Limb (tissue), 2 donors: Measurements from ENCODE around the gene SGF29.
"Not testable (repeated sequence)": the region's sequence is repeated elsewhere in the genome, so short reads cannot be mapped to it uniquely, and the experiment has no call there.

Source experiments
- DNase-seq, 2 donors: peaks; one replicate each; pipeline ENCODE4 v3.0.0-alpha.2; 2016; ENCODE audit errors: extremely low spot score in 2 of 2

The SGF29 gene

DNA sequence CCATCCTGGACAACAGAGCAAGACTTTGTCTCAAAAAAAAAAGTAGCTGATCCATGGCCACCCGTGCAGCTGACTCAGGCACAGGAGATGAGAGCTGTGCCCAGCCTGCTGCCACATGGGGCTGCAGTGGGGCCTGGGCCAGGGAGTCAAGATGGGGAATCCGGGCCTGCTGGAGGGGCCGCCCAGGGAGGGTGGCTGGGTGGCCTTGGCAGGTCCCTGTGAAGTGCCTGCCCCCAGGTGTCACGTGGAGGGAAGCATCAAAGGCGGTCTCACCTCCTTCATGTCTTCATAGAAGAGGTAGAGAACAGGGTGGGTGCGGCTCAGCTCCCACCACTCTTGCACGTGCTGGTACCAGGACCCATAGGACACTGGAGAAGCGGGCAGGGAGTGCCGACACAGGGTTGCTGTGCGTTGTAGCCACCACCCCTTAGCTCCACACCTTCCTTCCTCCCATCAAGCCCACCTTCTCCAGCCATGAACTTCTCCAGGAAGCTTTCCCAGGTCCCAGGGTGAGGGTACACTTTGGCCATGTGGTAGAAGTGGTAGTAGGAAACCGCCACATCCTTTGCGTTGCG is 39.3 kb downstream of the SGF29 start:
- DNase-seq, result no peak

DNA sequence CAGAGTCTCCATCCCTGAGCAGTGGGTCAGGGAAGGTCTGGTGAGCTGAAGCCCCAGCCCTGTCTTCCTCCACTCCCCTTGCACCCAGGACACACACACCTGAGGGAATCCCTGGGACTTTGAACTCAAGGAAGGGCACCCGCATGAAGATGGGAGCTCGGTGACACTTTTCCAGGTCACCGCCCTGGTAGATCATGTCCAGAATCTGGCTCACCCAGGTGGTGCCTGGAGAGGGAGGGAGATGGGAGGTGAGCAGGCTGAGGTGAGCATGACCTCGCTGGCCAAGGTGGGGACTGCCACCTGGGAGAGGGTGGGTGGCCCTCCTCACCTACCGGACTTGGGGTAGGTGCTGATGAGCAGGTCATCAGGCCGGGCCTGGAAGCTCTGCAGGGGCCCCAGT is 41.7 kb downstream of the SGF29 start:
- not testable (repeated sequence) for DNase-seq

DNA sequence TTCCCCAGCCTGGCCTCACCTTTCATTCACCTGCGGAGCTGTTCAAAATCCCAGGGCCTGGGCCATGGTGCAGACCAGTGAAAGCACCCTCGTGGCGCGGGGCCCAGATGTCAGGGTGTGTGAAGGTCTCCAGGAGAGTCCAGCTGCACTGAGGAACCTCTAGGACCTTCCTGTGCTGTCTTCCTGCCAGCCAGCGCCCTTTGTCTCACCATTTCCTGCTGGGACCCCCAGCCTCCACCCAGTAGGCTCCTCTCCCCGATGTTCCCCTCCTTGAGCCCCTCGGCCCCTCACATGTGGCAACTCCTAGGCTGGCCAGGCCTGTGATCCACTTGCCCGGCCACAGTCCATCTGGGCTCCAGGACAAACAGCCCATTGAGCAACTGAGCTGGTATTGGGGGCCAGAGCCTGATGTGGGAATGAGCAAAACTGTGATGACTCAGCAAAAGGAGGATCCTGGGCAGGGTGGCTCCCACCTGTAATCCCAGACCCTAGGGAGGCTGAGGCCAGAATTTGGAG is 42.5 kb downstream of the SGF29 start:
- no peak for DNase-seq

DNA sequence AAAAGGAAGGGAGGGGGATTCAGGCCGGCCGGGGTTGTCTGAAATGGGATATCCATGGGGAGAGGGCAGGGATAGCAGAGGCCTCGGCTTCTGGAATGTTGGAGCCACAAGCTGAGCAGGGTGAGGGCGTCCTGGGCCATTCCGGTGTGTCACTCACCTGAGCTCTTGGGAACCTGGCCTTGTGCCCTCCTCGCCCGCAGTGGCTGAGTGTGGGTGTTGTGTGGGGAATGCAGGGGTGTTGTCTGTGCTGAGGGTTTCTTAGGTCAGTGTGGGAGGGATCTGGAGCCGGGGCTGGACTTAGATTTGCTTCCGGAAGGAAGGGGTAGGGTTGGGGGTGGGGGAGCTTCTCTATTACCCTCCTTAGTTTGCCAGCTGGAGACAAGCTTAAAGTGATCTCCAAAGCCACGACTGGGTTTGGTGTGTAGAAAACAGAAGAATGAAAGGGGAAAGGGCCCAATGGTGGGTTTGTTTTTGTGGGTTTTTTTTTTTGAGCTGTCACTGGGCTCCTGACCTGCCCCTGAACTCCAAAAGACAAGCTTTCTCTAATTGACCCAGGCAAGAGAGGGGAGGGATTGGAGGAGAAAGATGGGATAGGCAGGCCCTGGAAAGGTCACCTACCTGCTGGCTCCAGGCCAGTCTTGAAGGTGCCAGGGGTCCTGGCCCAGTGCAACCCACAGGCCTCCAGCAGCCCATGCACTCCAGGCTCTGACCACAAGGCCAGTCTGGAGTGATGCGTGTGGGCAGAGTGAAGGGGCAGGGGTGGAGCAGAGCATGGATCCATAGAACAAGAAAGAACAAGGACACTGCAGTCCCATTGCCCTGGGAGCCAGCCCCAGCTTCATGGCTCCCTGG is 43.3 kb downstream of the SGF29 start, which contains the start of gene SULT1A2:
TSS of gene SULT1A2 (minus strand) at position 211 of the 852 bp plus-strand sequence. CDS start 1,120 bp downstream, outside the sequence.
- DNase-seq, result no peak

DNA sequence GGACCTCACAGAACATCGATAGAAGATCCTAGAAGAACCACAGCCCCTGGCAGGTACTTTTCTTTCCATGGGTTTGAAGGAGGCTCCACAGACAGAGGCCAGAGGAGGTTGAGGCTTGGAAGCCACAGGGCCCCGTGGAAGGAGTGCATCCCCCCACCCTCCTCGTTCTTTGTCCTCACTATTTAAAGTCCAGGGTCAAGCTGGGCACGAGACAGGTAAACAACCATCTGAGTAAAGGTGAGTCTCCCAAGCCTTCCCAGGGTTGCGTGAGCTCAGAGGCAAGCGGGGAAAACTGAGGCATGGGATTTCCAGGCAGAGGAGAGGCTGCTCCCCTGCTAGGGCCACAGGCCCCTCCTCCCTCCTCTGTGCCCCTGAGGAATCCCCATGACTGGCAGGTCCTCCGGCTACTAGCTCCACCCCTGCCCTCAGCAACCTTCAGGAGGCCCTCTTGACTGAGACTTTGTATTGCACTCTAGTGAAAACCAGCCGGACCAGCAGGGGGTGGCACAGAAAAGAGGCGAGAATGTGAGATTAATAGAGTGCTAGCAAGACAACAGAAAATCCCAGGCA is 44.1 kb downstream of the SGF29 start:
- DNase-seq, result no peak

DNA sequence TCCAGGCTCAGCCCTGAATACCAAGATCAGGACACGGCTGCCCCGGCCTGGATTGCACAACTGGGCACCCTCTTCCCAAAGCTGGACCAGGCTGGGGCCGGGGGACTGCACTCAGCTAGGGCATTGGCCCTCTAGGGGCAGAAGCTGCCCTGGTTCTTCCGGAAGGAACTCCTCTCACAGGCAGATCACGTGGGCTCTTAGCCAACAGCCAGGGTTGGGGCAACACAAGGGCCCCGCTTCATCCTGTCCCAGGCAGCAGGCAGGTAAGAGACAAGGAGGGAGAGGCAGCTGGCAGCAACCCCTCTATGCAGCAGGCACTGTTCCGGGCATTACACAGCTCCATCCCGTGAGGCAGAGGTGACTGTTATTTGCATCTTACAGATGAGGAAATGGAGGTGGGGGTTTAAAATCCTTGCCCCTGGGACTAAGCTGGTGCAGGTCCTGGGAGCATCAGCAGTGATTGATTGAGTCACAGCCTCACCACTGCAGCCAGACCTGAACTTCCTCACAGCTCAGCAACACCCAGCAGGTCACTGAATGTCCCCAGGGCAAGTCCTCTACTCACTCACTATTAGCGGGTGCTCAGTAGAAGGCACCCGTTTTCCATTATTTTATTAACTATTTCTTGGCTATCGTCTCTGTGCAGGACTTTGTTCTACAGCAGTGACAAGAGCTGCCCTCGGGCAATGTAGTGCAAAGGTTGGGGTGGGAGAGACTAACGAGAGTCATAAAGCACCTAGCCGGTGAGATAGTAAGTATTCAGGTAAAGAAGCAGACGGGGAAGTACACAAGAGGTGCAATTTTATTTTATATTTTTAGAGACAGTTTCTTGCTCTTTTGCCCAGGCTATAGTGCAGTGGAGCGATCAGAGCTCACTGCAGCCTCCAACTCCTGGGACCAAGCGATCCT is 45.9 kb downstream of the SGF29 start:
- DNase-seq, result not testable (repeated sequence)

DNA sequence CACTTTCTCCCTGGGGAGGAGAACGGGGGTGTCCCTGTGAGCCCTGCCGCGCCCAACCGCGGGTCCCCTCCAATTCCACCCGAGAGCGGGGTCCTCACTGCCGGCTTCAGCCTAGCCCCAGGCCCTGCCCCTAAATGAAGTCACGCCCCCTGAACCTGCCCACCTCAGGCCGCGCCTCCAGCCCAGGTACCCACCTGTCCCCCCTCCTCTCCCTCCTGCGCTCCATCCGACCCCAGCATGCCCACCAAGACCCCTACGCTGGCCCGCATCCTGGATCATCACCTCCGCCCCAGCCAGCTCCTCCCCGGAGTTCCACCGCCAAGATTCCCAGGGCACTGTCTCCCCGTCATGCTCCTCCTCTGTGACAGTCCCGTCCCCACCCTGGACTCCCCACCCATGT is 47.2 kb downstream of the SGF29 start:
- DNase-seq, result not testable (repeated sequence)

DNA sequence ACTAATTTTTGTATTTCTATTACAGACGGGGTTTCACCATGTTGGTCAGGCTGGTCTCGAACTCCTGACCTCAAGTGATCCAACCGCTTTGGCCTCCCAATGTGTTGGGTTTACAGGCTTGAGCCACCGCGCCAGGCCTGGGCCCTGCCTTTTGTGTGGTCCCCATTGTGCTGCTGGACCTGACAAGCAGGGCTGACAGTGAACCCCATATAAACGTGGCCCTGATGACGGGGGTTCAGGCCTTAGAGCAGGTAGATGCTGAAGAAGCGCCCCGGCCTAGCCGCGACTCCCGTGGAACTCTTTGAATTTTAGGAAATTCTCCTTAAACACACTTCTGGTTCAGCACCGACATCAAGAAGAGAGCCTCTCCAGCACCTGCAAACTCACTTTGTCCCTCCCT is 47.9 kb downstream of the SGF29 start:
- not testable (repeated sequence) for DNase-seq

DNA sequence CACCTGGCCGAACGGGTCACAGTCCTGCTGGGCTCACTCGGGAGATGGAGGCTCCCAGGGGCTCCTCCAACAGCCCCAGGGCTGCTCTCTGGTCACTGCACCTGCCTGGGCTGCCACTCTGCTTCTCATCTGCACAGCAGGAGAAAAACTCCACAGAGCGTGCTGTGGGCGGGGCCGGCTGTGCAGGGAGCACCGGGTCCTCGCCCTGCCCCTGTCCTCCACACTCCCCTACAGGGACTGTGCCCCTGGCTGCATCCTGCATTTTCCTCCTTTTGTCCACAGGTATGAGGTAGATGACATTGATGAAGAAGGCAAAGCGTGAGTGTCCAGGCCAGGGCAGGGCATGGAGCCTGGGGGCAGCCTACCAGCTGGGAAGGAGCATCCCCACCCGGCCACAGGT is 48.3 kb downstream of the SGF29 start:
- DNase-seq, result not testable (repeated sequence)

DNA sequence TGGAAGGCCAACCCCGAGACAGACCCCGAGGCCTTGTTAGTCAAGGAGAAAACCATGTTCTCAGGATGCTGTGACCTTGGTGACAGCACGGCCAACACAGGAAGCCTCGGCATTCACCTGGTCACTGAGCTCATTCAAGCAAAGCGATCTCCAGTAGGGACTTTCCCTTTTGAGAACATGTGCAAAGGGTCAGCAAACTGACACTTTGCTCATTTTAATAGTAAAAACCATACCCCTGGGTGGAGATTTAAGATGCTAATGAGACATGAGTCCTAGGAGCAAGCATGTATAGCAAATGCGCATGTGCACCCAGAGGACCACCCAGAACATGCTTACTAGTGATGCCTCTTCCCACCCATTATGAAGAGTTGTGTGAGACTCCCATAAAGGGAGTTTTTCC is 48.8 kb downstream of the SGF29 start:
- DNase-seq, result no peak

DNA sequence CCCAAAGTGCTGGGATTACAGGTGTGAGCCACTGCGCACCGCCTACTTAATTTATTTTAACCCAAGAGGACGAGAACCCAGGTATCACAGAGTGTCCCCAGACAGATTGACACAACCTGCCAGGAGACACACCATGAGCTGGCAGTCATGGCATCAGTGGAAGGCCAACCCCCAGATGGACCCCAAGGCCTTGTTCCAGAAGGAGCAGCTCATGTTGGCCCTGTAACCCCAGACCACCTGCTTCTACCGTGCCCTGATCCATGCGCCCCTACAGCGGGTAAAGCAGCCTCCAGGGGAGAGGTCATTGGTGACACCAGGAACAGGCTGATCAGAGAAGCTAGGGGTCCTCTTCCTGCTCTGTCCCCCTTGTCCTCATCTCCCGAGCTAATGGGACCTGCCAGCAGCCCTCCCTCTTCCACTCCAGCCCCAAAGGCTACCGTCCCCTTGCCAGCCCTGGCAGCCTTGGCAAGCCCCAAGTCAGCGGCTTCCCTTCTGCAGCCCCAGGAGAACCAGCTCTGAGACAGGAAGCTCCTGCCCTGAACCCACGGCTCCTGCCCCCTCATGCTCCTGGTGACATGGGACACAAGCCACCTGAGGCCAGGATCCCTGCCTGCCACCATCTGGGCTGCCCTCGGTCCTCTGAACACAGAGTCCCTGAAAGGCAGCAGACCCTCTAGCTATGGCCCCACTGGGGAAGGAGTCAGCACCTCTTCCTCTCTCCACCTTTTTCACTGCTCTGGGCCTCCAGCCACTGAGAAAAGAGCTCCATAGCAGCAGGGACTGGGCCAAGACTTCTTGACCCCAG is 49.9 kb downstream of the SGF29 start:
- no peak for DNase-seq

DNA sequence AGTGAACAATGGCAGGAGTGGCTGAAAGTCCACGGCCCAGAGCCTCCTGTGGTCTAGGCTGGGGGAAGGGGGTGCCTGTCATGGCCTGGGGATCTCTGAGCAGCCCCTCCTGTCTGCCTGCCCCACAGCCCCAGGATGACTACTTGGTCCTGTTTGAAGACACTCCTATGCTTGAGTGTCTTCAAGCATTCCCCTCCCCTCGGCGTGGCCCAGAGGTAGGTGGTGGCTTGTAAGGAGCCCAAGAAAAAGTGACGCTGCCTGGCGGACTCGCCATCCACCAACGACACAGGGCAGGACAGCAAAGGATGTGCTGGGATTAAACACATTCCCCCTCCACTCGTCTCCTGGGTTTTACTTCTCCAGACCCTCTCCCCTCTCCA is 50.5 kb downstream of the SGF29 start:
- DNase-seq, result no peak

DNA sequence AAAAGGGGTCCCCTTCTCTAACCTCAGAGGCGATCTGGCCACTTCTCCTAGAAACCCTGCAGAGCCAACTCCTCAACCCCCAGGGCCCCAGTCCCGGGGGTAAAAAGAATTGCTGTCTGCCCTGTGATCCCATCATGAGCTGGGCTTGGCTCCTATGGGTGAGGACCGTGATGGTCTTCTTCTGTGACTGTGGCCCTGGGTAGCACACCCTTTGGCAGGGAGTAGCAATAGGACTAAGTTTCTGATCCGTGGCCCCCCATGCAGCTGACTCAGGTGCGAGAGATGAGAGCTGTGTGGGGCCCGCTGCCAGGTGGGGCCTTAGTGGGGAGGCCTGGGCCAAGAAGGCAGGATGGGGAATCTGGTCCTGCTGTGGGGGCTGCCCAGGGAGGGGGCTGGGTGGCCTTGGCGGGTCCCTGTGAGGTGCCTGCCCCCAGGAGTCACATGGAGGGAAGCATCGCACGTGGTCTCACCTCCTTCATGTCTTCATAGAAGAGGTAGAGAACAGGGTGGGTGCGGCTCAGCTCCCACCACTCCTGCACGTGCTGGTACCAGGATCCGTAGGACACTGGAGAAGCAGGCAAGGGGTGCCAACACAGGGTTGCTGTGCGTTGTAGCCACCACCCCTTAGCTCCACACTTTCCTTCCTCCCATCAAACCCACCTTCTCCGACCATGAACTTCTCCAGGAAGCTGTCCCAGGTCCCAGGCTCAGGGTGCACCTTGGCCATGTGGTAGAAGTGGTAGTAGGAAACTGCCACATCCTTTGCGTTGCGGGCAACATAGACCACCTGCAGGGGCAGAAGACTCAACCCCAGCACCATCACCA is 52.8 kb downstream of the SGF29 start:
- DNase-seq, result peak in 1 of 2 donors; percentile 6

DNA sequence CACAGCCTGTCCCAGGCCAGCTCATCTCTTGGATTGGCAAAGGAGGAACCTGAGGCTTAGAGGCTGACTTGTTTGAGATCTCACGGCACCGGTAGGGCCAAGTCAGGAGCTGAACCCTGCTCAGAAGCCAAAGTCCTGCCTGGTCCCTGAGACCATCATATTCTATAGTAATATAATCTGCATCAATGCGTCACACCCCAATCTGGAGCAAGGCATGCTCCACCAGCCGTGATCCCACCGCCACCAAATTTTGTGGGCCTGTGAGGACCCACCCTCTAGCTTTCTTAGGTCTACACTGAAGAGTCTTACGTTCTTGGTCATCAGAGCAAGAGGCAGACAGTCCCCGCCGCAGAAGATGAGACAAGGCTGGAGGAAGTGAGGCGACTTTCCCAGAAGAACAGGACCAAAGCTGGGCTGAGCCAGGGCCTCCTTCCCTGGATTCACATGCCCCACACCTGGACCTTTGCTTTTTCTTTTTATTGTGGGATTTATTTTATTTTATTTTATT is 53.5 kb downstream of the SGF29 start:
- DNase-seq, result no peak

DNA sequence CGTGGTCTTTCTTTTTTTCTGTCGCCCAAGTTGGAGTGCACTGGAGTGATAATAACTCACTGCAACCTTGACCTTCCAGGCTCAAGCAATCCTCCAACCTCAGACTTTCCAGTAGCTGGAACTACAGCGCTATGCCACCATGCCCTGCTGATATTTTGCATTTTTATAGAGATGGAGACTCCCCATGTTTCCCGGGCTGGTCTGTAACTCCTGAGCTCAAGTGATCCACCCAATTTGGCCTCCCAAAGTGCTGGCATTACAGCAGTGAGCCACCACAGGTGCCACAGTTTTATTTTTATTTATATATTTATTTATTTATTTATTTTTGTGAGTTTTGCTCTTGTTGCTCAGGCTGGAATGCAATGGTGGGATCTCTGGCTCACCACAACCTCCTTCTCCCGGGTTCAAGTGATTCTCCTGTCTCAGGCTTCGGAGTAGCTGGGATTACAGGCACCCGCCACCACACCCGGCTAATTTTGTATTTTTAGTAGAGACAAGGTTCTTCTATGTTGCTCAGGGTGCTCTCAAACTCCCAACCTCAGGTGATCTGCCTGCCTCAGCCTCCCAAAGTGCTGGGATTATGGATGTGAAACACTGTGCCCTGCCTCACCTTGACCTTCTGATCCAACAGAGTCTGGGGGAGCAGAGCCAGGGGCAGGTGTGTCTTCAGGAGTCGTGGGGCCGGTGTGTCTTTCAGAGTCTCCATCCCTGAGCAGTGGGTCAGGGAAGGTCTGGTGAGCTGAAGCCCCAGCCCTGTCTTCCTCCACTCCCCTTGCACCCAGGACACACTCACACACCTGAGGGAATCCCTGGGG is 54.2 kb downstream of the SGF29 start:
- not testable (repeated sequence) for DNase-seq

DNA sequence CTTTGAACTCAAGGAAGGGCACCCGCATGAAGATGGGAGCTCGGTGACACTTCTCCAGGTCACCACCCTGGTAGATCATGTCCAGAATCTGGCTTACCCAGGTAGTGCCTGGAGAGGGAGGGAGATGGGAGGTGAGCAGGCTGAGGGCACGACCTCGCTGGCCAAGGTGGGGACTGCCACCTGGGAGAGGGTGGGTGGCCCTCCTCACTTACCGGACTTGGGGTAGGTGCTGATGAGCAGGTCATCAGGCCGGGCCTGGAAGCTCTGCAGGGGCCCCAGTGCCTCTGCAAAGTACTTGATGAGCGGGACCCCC is 54.7 kb downstream of the SGF29 start:
- not testable (repeated sequence) for DNase-seq

DNA sequence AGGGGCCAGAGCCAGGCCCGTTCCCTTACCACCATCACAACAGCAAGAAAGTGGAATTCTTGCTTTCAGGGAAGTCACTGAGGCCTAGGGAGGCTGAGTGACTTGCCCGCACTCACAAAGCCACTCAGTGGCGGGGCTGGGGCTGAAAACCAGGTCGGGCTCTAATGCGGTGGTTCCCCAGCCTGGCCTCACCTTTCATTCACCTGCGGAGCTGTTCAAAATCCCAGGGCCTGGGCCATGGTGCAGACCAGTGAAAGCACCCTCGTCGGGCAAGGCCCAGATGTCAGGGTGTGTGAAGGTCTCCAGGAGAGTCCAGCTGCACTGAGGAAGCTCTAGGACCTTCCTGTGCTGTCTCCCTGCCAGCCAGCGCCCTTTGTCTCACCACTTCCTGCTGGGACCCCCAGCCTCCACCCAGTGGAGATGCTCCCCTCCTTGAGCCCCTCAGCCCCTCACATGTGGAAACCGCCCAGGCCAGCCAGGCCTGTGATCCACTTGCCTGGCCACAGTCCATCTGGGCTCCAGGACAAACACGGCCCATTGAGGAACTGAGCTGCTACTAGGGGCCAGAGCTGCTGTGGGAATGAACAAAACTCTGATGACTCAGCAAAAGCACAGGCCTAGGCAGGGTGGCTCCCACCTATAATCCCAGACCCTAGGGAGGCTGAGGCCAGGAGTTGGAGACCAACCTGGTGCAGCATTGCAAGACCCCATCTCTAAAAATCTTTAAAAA is 55.3 kb downstream of the SGF29 start:
- peak in 1 of 2 donors; percentile 9 for DNase-seq
